GM12891 (cell line): Measurements from ENCODE around the gene SDK1.

Source experiments
- DNase-seq: peaks from one replicate; pipeline ENCODE4 v3.0.0; 2011; ENCODE audit warnings: low spot score; ENCODE audit not compliant: insufficient read length
- FAIRE-seq: peaks from 2 replicates; lab custom pipeline; 2011; peaks lifted over from hg19 to GRCh38; lab: Jason Lieb, UNC
- PAX5 ChIP-seq: IDR thresholded peaks from 2 replicates; pipeline ENCODE4 v1.6.1; 2011; ENCODE audit warnings: low read length, moderate library complexity, mild to moderate bottlenecking; ENCODE audit not compliant: insufficient read depth, severe bottlenecking
- POLR2A ChIP-seq: IDR thresholded peaks from 2 replicates; pipeline ENCODE4 v1.6.1; 2011; ENCODE audit warnings: low read depth, low read length, control low read depth
- POLR2AphosphoS5 ChIP-seq: IDR thresholded peaks from 2 replicates; pipeline ENCODE4 v1.6.1; 2011; ENCODE audit warnings: low read depth, low read length, control low read depth
- POU2F2 ChIP-seq: IDR thresholded peaks from 2 replicates; pipeline ENCODE4 v1.6.1; 2011; ENCODE audit warnings: low read depth, mild to moderate bottlenecking, control low read depth, low read length, moderate library complexity
- SPI1 ChIP-seq: IDR thresholded peaks from 2 replicates; pipeline ENCODE4 v1.6.1; 2011; ENCODE audit warnings: low read depth, low read length, control low read depth
- TAF1 ChIP-seq: IDR thresholded peaks from 2 replicates; pipeline ENCODE4 v1.6.1; 2011; ENCODE audit warnings: low read depth, low read length, control low read depth

SDK1 gene

GRCh38 chr7:3606436-3606835, 305.4 kb downstream of the SDK1 start:
- no peak for DNase-seq
- FAIRE-seq, result no peak

GRCh38 chr7:3607847-3608246, 306.8 kb downstream of the SDK1 start:
- FAIRE-seq, result no peak

More at GRCh38 chr7:3606436-3606835, 305.4 kb downstream of the SDK1 start:
- TF ChIP-seq SPI1, result no peak
- no peak for TF ChIP-seq PAX5

GRCh38 chr7:3616306-3616705, 315.3 kb downstream of the SDK1 start:
- FAIRE-seq (no peak), DNase-seq (no peak)
- TF ChIP-seq TAF1, result no peak
- no peak for TF ChIP-seq SPI1
- no peak for TF ChIP-seq POLR2AphosphoS5
- no peak for TF ChIP-seq POU2F2
- no peak for TF ChIP-seq POLR2A
- no peak for TF ChIP-seq PAX5

More at GRCh38 chr7:3607847-3608246, 306.8 kb downstream of the SDK1 start:
- DNase-seq, result no peak
- no peak for TF ChIP-seq PAX5
- TF ChIP-seq POLR2A, result no peak
- TF ChIP-seq POU2F2, result no peak
- no peak for TF ChIP-seq POLR2AphosphoS5
- no peak for TF ChIP-seq SPI1
- no peak for TF ChIP-seq TAF1

- no peak for FAIRE-seq
- no peak for DNase-seq
- no peak for TF ChIP-seq POLR2AphosphoS5
- no peak for TF ChIP-seq PAX5
- TF ChIP-seq POU2F2, result no peak
- TF ChIP-seq POLR2A, result no peak
- no peak for TF ChIP-seq SPI1
These were observed 329.0 kb downstream of the SDK1 start for GRCh38 chr7:3630081-3630480.

GRCh38 chr7:3634396-3634795, 333.3 kb downstream of the SDK1 start:
- FAIRE-seq (no peak), DNase-seq (no peak)
- TF ChIP-seq SPI1 (no peak), POU2F2 (no peak), POLR2AphosphoS5 (no peak), TAF1 (no peak), POLR2A (no peak), PAX5 (no peak)

GRCh38 chr7:3636131-3636860, 335.2 kb downstream of the SDK1 start:
- FAIRE-seq, result no peak
- TF ChIP-seq POLR2AphosphoS5 (no peak), TAF1 (no peak), SPI1 (no peak), PAX5 (no peak), POU2F2 (no peak), POLR2A (no peak)

GRCh38 chr7:3639253-3639652, 338.2 kb downstream of the SDK1 start:
- TF ChIP-seq PAX5 (no peak), TAF1 (no peak), POLR2AphosphoS5 (no peak), POU2F2 (no peak), POLR2A (no peak), SPI1 (no peak)
- no peak for FAIRE-seq
- DNase-seq, result no peak

More at GRCh38 chr7:3636131-3636860, 335.2 kb downstream of the SDK1 start:
- DNase-seq, result no peak

GRCh38 chr7:3641582-3641981, 340.5 kb downstream of the SDK1 start:
- TF ChIP-seq PAX5 (no peak), POLR2AphosphoS5 (no peak), TAF1 (no peak), SPI1 (no peak), POU2F2 (no peak), POLR2A (no peak)
- FAIRE-seq (no peak), DNase-seq (no peak)

- FAIRE-seq, result no peak
- TF ChIP-seq SPI1 (no peak), TAF1 (no peak), PAX5 (no peak), POLR2A (no peak), POU2F2 (no peak), POLR2AphosphoS5 (no peak)
These were observed 342.0 kb downstream of the SDK1 start for GRCh38 chr7:3643091-3643490.

GRCh38 chr7:3648276-3648675, 347.2 kb downstream of the SDK1 start:
- TF ChIP-seq PAX5 (no peak), SPI1 (no peak), POLR2AphosphoS5 (no peak), POLR2A (no peak), TAF1 (no peak), POU2F2 (no peak)
- no peak for FAIRE-seq
- DNase-seq, result no peak

More at GRCh38 chr7:3643091-3643490, 342.0 kb downstream of the SDK1 start:
- DNase-seq, result no peak
